GM12892 (cell line): Measurements from ENCODE around the gene PIK3C2G.

Experiments
- POLR2A ChIP-seq: IDR thresholded peaks from 2 replicates; pipeline ENCODE4 v1.6.1; 2011; ENCODE audit warnings: low read depth, low read length, control low read depth
- POLR2AphosphoS5 ChIP-seq: IDR thresholded peaks from 2 replicates; pipeline ENCODE4 v1.6.1; 2011; ENCODE audit warnings: low read depth, low read length, control low read depth
- TAF1 ChIP-seq: IDR thresholded peaks from 2 replicates; pipeline ENCODE4 v1.6.1; 2011; ENCODE audit warnings: low read depth, mild to moderate bottlenecking, control low read depth, low read length, borderline replicate concordance

- no peak for TF ChIP-seq POLR2AphosphoS5
- TF ChIP-seq POLR2A, result no peak
- TF ChIP-seq TAF1, result no peak
Measured at GRCh38 chr12:18254081-18254480, 7.2 kb upstream of the PIK3C2G start.
